K562 treated with DMSO at 1 percent for 48 hours (cell line): ENCODE data around the gene ATRNL1. TPM values are rescaled to one million over a fixed set of nuclear protein-coding genes. Genes with fewer than 3 reads are reported as not detected.

Experiments
- total RNA-seq: library from RNA; unstranded; fragments of 300-600 nt; gene quantifications from 2 replicates; pipeline ENCODE4 v1.2.3, GENCODE V29; 2022; ENCODE audit warnings: low replicate concordance; ENCODE audit errors: extremely low read depth

Gene ATRNL1, protein sequence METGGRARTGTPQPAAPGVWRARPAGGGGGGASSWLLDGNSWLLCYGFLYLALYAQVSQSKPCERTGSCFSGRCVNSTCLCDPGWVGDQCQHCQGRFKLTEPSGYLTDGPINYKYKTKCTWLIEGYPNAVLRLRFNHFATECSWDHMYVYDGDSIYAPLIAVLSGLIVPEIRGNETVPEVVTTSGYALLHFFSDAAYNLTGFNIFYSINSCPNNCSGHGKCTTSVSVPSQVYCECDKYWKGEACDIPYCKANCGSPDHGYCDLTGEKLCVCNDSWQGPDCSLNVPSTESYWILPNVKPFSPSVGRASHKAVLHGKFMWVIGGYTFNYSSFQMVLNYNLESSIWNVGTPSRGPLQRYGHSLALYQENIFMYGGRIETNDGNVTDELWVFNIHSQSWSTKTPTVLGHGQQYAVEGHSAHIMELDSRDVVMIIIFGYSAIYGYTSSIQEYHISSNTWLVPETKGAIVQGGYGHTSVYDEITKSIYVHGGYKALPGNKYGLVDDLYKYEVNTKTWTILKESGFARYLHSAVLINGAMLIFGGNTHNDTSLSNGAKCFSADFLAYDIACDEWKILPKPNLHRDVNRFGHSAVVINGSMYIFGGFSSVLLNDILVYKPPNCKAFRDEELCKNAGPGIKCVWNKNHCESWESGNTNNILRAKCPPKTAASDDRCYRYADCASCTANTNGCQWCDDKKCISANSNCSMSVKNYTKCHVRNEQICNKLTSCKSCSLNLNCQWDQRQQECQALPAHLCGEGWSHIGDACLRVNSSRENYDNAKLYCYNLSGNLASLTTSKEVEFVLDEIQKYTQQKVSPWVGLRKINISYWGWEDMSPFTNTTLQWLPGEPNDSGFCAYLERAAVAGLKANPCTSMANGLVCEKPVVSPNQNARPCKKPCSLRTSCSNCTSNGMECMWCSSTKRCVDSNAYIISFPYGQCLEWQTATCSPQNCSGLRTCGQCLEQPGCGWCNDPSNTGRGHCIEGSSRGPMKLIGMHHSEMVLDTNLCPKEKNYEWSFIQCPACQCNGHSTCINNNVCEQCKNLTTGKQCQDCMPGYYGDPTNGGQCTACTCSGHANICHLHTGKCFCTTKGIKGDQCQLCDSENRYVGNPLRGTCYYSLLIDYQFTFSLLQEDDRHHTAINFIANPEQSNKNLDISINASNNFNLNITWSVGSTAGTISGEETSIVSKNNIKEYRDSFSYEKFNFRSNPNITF (N-terminal part only)
- not detected in 2 replicates for total RNA-seq

GRCh38 chr10:115093286-115093775, at the start of gene ATRNL1:
ATRNL1 (plus strand) TSS chr10:115093365; CDS start chr10:115093751, 386 bp downstream.

Other genes starting within 250 kb of the ATRNL1 start
- not detected in 2 replicates for gene TRUB1, start 155.2 kb upstream of the ATRNL1 start, total RNA-seq